Panc1 (cell line): ENCODE measurements around the gene F3.

Experiments used
- CTCF ChIP-seq: fragments of 450-650 bp; IDR thresholded peaks from 2 replicates; pipeline ENCODE4 v1.5.1; 2017; ENCODE audit warnings: mild to moderate bottlenecking
- POLR2AphosphoS5 ChIP-seq: IDR thresholded peaks from 2 replicates; pipeline ENCODE4 v1.6.1; 2012; ENCODE audit warnings: mild to moderate bottlenecking, low read depth, low read length, moderate library complexity
- TCF7L2 ChIP-seq: IDR thresholded peaks from 2 replicates; pipeline ENCODE4 v1.6.1; 2011; ENCODE audit warnings: mild to moderate bottlenecking, low read depth, low read length, inconsistent platforms
- TF ChIP-seq, protein P1 (sequence below), 2 experiments: IDR thresholded peaks; 2 replicates each; pipeline ENCODE4 v1.6.1; 2011 to 2012; ENCODE audit warnings: low read depth in 2 of 2, control low read depth in 1 of 2, low read length in 1 of 2, mild to moderate bottlenecking in 1 of 2, moderate library complexity in 1 of 2; ENCODE audit not compliant: insufficient read depth in 1 of 2

GRCh38 chr1:94528299-94528698 is 13.3 kb downstream of the F3 start:
- TF ChIP-seq CTCF = no peak
- TF ChIP-seq, protein P1, sequence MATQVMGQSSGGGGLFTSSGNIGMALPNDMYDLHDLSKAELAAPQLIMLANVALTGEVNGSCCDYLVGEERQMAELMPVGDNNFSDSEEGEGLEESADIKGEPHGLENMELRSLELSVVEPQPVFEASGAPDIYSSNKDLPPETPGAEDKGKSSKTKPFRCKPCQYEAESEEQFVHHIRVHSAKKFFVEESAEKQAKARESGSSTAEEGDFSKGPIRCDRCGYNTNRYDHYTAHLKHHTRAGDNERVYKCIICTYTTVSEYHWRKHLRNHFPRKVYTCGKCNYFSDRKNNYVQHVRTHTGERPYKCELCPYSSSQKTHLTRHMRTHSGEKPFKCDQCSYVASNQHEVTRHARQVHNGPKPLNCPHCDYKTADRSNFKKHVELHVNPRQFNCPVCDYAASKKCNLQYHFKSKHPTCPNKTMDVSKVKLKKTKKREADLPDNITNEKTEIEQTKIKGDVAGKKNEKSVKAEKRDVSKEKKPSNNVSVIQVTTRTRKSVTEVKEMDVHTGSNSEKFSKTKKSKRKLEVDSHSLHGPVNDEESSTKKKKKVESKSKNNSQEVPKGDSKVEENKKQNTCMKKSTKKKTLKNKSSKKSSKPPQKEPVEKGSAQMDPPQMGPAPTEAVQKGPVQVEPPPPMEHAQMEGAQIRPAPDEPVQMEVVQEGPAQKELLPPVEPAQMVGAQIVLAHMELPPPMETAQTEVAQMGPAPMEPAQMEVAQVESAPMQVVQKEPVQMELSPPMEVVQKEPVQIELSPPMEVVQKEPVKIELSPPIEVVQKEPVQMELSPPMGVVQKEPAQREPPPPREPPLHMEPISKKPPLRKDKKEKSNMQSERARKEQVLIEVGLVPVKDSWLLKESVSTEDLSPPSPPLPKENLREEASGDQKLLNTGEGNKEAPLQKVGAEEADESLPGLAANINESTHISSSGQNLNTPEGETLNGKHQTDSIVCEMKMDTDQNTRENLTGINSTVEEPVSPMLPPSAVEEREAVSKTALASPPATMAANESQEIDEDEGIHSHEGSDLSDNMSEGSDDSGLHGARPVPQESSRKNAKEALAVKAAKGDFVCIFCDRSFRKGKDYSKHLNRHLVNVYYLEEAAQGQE (IDR thresholded peaks at IDR 0.05; ENCODE audit: insufficient read depth in 1 of 2, low read depth in 2 of 2, low read length in 1 of 2) = no peak
- TF ChIP-seq POLR2AphosphoS5 = no peak
- TF ChIP-seq TCF7L2 = no peak
